Prostate gland (tissue), 2 donors: ENCODE results near the gene C11orf52. TPM values are rescaled to one million over a fixed set of nuclear protein-coding genes. Genes with fewer than 3 reads are reported as not detected.

ENCODE experiments used
- DNase-seq: peaks from one replicate; pipeline ENCODE4 v3.0.0-alpha.2; 2019; ENCODE audit warnings: low spot score
- H3K27ac ChIP-seq, 2 donors: fragments of 200-600 bp; sonication (generic); 2 replicates each; pipeline ENCODE4 v1.5.1; 2017 to 2019
- H3K27me3 ChIP-seq: fragments of 200-600 bp; sonication (generic); replicated peaks from 2 replicates; pipeline ENCODE4 v1.5.1; 2019; ENCODE audit not compliant: insufficient read depth
- H3K36me3 ChIP-seq, 2 donors: fragments of 200-600 bp; sonication (generic); 1 replicate in 1 of 2; 2 replicates in 1 of 2; pipeline versions ENCODE4 v1.5.1 to v1.8.1; 2017 to 2019
- H3K4me1 ChIP-seq: fragments of 200-600 bp; sonication (generic); replicated peaks from 2 replicates; pipeline ENCODE4 v1.5.1; 2019
- H3K4me3 ChIP-seq, 2 donors: fragments of 200-600 bp; sonication (generic); 2 replicates each; pipeline ENCODE4 v1.5.1; 2017 to 2019
- H3K9me3 ChIP-seq: fragments of 200-600 bp; sonication (generic); 2 replicates; pipeline ENCODE4 v1.5.1; 2017
- CTCF ChIP-seq, 4 experiments: fragments of 200-600 bp in 2 of 4; fragments of 450-650 bp in 2 of 4; sonication (generic) in 2 of 4; IDR thresholded peaks; 1 replicate in 3 of 4; 2 replicates in 1 of 4; pipeline ENCODE4 v1.5.1; 2016 to 2019; ENCODE audit warnings: antibody characterized with exemption in 4 of 4, mild to moderate bottlenecking in 2 of 4, moderate library complexity in 2 of 4
- POLR2A ChIP-seq: fragments of 450-650 bp; IDR thresholded peaks from one replicate; pipeline ENCODE4 v1.6.1; 2016; ENCODE audit warnings: antibody characterized with exemption, mild to moderate bottlenecking
- POLR2AphosphoS5 ChIP-seq: sonication (generic); formaldehyde crosslinking; IDR thresholded peaks from one replicate; pipeline ENCODE4 v1.6.1; 2017; ENCODE audit warnings: antibody characterized with exemption
- WGBS: methylation state at CpG from one replicate; pipeline ENCODE4 v1.1.5; 2018; 5-methylcytosine and 5-hydroxymethylcytosine counted together
- intact Hi-C: fragments of 100-400 bp; cut with DNase I; formaldehyde crosslinking; loops from one replicate; pipeline ENCODE4 v1.14.2; 2022
- total RNA-seq, 2 donors: library from RNA; depleted of rRNA; stranded (reverse); fragments of >200 nt; gene quantifications; one replicate each; pipeline ENCODE4 v1.1.0, GENCODE V29; 2016

The C11orf52 gene
- 10 to 100 TPM; 13.2 to 31.5 TPM for total RNA-seq

GRCh38 chr11:111918390-111919256 lies at the start of gene C11orf52:
TSS of gene C11orf52 (plus strand) at chr11:111918913. CDS start at chr11:111918973, 60 bp downstream.
- peak in 2 of 4 experiments; percentile 29 to 60 for TF ChIP-seq CTCF (IDR thresholded peaks at IDR 0.05)
- TF ChIP-seq POLR2A = peak; percentile 35
- TF ChIP-seq POLR2AphosphoS5 = peak; percentile 91
- H3K4me3 ChIP-seq = peak within 1 kb of the TSS; percentile 23 to 33
- H3K27me3 ChIP-seq = no peaks in the 10 kb centered on the region
- 35% methylated on average over 19 of the region's 19 CpGs for WGBS
- H3K36me3 ChIP-seq = no peaks in the 10 kb centered on the region
- no peaks in the 10 kb centered on the region for H3K9me3 ChIP-seq
- H3K27ac ChIP-seq = peak within 1 kb of the TSS; percentile 91 to 93
- H3K4me1 ChIP-seq = peaks cover 8% of the 10 kb centered on the region
- intact Hi-C loops = no loop called here
- peak; percentile 92 for DNase-seq

- peak overlapping the region in 1 of 2 donors; percentile 80 for H3K4me3 ChIP-seq
- no peak overlapping the region for H3K27ac ChIP-seq
- intact Hi-C loops = no loop called here
Measured at GRCh38 chr11:111870113-111870512, 48.6 kb upstream of the C11orf52 start.

GRCh38 chr11:111870522-111870885 lies 48.2 kb upstream of the C11orf52 start:
- H3K4me1 ChIP-seq = no peaks in the 10 kb centered on the region
- peak overlapping the region; percentile 82 to 84 for H3K27ac ChIP-seq
- peaks cover 0 to 2% of the 10 kb centered on the region in 2 donors for H3K36me3 ChIP-seq
- H3K9me3 ChIP-seq = no peaks in the 10 kb centered on the region
- intact Hi-C loops = no loop called here
- H3K4me3 ChIP-seq = peak overlapping the region; percentile 53 to 80
- TF ChIP-seq CTCF (IDR thresholded peaks at IDR 0.05) = no peak
- TF ChIP-seq POLR2AphosphoS5 = no peak
- TF ChIP-seq POLR2A = no peak
- DNase-seq = no peak
- no peaks in the 10 kb centered on the region for H3K27me3 ChIP-seq

More at GRCh38 chr11:111870113-111870512, 48.6 kb upstream of the C11orf52 start:
- no peaks in the 10 kb centered on the region for H3K9me3 ChIP-seq
- H3K27me3 ChIP-seq = no peaks in the 10 kb centered on the region
- 89% methylated on average over 1 of the region's 1 CpG for WGBS
- peaks cover 0 to 2% of the 10 kb centered on the region in 2 donors for H3K36me3 ChIP-seq
- H3K4me1 ChIP-seq = no peaks in the 10 kb centered on the region
- DNase-seq = no peak
- TF ChIP-seq POLR2AphosphoS5 (no peak), POLR2A (no peak), CTCF (IDR thresholded peaks at IDR 0.05) (no peak)

- Histone ChIP-seq H3K27me3 (no peaks in the 10 kb centered on the region), H3K4me1 (no peaks in the 10 kb centered on the region), H3K4me3 (peak within 1 kb of the TSS; percentile 53 to 80), H3K9me3 (no peaks in the 10 kb centered on the region), H3K36me3 (peaks cover 0 to 2% of the 10 kb centered on the region in 2 donors), H3K27ac (peak within 1 kb of the TSS; percentile 82 to 84)
- DNase-seq = peak; percentile 71
- under 1% methylated on average over 34 of the region's 51 CpGs for WGBS
- intact Hi-C loops = no loop called here
- TF ChIP-seq CTCF (IDR thresholded peaks at IDR 0.05) (peak in 2 of 4 experiments; percentile 45 to 49), POLR2AphosphoS5 (peak; percentile 89), POLR2A (peak; percentile 20)
Measured at GRCh38 chr11:111870886-111871692, 47.6 kb upstream of the C11orf52 start, which contains the start of gene ALG9. TSS of gene ALG9 (minus strand) at chr11:111871581. CDS start at chr11:111871482, 99 bp downstream.
